ENCODE data around the gene CA5A.
"Not testable (repeated sequence)": the region's sequence is repeated elsewhere in the genome, so short reads cannot be mapped to it uniquely, and the experiment has no call there.

Gene CA5A

GRCh38 chr16:87946596-87947347 lies 10.4 kb upstream of the CA5A start:
- Mint-ChIP-seq H3K4me1 (ENCODE audit: low read depth) (peaks cover 11% of the 10 kb centered on the region), H3K27ac (no peak overlapping the region), H3K9me3 (ENCODE audit: low read depth) (no peaks in the 10 kb centered on the region), H3K36me3 (no peaks in the 10 kb centered on the region), H3K27me3 (peaks cover 2% of the 10 kb centered on the region), H3K4me3 (no peak overlapping the region)

GRCh38 chr16:87945351-87946042 lies 9.2 kb upstream of the CA5A start:
- no peak overlapping the region for H3K27ac Mint-ChIP-seq
- peak overlapping the region; percentile 66 for H3K4me3 Mint-ChIP-seq
- H3K27me3 Mint-ChIP-seq: peaks cover 2% of the 10 kb centered on the region
- H3K36me3 Mint-ChIP-seq: no peaks in the 10 kb centered on the region
- peaks cover 8% of the 10 kb centered on the region for H3K4me1 Mint-ChIP-seq (ENCODE audit: low read depth)
- H3K9me3 Mint-ChIP-seq (ENCODE audit: low read depth): no peaks in the 10 kb centered on the region

GRCh38 chr16:87942680-87943079 lies 6.4 kb upstream of the CA5A start:
- Mint-ChIP-seq H3K27me3 (peaks cover under 1% of the 10 kb centered on the region), H3K36me3 (no peaks in the 10 kb centered on the region), H3K9me3 (ENCODE audit: low read depth) (peaks cover 3% of the 10 kb centered on the region), H3K27ac (no peak overlapping the region), H3K4me1 (ENCODE audit: low read depth) (peaks cover 8% of the 10 kb centered on the region), H3K4me3 (no peak overlapping the region)

- Mint-ChIP-seq H3K4me3 (no peak overlapping the region), H3K9me3 (ENCODE audit: low read depth) (peaks cover 3% of the 10 kb centered on the region)
Observed at GRCh38 chr16:87939562-87940423, 3.5 kb upstream of the CA5A start.

DNA sequence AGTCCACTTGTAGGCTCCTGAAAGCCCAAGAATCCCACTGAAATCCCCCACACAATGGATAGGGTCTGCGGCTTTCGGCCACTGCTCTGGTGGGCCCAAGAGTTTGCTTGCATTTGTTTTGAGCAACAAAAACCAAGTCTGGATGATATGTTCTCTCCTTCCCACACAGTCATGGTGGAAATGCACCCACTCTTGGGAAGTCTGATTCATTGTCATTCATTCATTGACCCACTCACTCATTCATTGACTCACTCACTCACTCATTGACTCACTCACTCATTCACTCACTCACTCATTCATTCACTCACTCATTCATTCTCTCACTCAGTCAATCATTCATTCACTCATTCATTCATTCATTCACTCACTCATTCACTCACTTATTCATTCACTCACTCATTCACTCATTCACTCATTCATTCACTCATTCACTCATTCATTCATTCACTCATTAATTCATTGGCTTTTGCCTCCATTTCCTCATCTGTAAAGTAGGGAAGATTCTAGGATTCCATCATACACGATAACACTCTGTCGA lies 2.2 kb upstream of the CA5A start:
- Mint-ChIP-seq H3K9me3 (ENCODE audit: low read depth) (peaks cover 3% of the 10 kb centered on the region), H3K4me1 (ENCODE audit: low read depth) (peaks cover 3% of the 10 kb centered on the region), H3K36me3 (no peaks in the 10 kb centered on the region), H3K27me3 (no peaks in the 10 kb centered on the region), H3K27ac (no peak overlapping the region), H3K4me3 (no peak overlapping the region)

More at GRCh38 chr16:87939562-87940423, 3.5 kb upstream of the CA5A start:
- Mint-ChIP-seq H3K36me3 (no peaks in the 10 kb centered on the region), H3K4me1 (ENCODE audit: low read depth) (peaks cover 4% of the 10 kb centered on the region), H3K27me3 (no peaks in the 10 kb centered on the region), H3K27ac (no peak overlapping the region)

- not testable (repeated sequence) for H3K36me3 Mint-ChIP-seq; H3K27ac Mint-ChIP-seq; H3K9me3 Mint-ChIP-seq (ENCODE audit: low read depth); H3K4me3 Mint-ChIP-seq; H3K4me1 Mint-ChIP-seq (ENCODE audit: low read depth); H3K27me3 Mint-ChIP-seq
Observed at GRCh38 chr16:87937231-87937542, 858 bp upstream of the CA5A start.

DNA sequence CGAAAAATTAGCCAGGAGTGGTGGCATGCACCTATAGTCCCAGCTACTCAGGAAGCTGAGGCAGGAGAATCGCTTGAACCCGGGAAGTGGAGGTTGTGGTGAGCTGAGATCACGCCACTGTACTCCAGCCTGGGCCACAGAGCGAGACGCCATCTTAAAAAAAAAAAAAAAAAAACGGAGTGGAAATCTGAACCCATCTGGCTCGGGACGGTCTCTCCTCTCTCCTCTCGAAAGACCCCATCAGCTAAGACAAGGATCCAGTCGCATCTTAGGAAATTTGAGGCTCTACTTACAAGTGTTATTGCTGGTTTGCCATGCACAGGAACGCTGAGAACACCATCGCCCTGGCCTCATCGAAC lies 334 bp downstream of the CA5A start:
- not testable (repeated sequence) for H3K4me3 Mint-ChIP-seq; H3K9me3 Mint-ChIP-seq (ENCODE audit: low read depth); H3K27ac Mint-ChIP-seq; H3K36me3 Mint-ChIP-seq; H3K27me3 Mint-ChIP-seq; H3K4me1 Mint-ChIP-seq (ENCODE audit: low read depth)

DNA sequence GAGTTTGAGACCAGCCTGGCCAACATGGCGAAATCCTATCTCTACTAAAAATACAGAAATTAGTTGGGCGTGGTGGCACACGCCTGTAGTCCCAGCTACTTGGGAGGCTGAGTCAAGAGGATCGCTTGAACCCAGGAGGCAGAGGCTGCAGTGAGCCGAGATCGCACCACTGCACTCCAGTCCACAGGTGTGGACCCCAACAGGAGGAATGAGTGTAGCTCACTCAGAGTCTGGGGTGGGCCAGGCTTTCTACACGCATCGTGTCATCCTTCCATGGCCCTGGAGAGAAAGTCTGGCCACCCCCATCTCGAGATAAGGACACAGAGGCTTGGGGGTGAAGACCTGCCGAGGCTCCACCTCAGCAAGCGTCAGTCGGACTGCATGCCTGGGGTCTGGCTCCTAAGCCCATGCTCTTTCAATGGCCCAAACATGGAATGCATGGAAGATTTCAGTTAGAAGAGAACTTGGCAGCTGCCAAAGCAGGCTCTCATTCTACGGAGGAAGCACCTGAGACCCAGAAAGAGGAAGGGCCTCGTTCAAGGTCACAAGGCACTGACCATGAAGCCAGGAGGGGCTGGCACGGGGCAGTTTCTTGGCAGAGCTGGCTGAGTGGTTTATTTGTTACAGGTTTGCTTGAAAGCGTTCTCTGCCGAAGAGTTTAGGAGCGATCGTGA lies 1.4 kb downstream of the CA5A start:
- H3K36me3 Mint-ChIP-seq; H3K27me3 Mint-ChIP-seq; H3K4me3 Mint-ChIP-seq; H3K9me3 Mint-ChIP-seq (ENCODE audit: low read depth); H3K27ac Mint-ChIP-seq; H3K4me1 Mint-ChIP-seq (ENCODE audit: low read depth): not testable (repeated sequence)

DNA sequence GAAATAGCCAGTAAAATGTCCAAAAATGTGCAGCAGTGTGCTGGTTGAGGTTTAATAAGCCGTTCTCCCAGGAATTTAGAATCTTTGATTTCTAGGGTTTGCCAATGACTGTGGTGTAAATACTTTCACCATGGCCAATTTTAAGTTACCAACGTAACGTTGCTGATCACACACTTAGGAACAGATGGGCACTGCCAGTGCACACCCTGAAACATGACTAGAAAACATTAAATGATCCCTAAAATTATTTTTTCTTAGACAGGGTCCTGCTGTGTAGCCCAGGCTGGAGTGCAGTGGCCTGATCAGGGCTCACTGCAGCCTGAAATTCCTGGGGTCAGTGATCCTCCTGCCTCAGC lies 3.2 kb downstream of the CA5A start:
- Mint-ChIP-seq H3K4me1 (ENCODE audit: low read depth) (no peaks in the 10 kb centered on the region), H3K9me3 (ENCODE audit: low read depth) (no peaks in the 10 kb centered on the region), H3K27ac (no peak overlapping the region), H3K36me3 (no peaks in the 10 kb centered on the region), H3K27me3 (no peaks in the 10 kb centered on the region), H3K4me3 (no peak overlapping the region)

DNA sequence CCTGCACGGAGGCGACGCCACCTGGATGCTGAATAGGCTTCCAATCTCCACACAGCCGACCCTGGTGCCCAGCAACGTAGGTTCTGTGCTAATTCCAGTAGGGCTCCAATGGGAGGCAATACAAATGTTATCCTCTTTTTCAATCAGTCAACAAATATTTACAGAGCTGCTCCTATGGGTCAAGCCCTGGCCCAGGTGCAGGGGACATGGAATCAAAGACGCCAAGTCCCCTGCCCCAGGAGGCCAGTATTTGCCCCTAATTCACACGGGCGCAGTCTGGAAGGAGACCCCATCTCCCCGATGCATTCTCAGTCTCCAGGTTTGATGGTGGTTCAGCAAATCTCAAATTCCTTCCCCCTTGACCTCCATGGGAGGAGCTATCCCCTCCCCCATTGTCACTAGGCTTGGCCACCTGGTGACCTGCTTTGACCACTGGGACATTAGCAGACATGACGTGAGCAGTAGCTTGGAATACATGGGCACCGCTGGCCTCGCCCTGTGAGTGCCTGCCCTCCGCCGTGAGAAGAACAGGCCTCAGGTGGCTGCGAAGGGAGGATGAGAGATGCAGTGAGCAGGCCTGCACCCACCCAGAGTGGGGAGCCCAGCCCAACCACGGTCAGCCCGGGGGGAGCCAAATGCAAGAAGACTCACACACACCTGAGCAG lies 3.7 kb downstream of the CA5A start:
- not testable (repeated sequence) for H3K9me3 Mint-ChIP-seq (ENCODE audit: low read depth); H3K4me3 Mint-ChIP-seq; H3K4me1 Mint-ChIP-seq (ENCODE audit: low read depth); H3K27ac Mint-ChIP-seq; H3K36me3 Mint-ChIP-seq; H3K27me3 Mint-ChIP-seq

GRCh38 chr16:87931504-87931903 lies 4.8 kb downstream of the CA5A start:
- Mint-ChIP-seq H3K4me3 (no peak overlapping the region), H3K4me1 (ENCODE audit: low read depth) (peaks cover 3% of the 10 kb centered on the region), H3K36me3 (no peaks in the 10 kb centered on the region), H3K27me3 (no peaks in the 10 kb centered on the region), H3K27ac (no peak overlapping the region), H3K9me3 (ENCODE audit: low read depth) (no peaks in the 10 kb centered on the region)

- Mint-ChIP-seq H3K36me3 (no peaks in the 10 kb centered on the region), H3K4me3 (no peak overlapping the region), H3K4me1 (ENCODE audit: low read depth) (peaks cover 9% of the 10 kb centered on the region), H3K27me3 (no peaks in the 10 kb centered on the region), H3K9me3 (ENCODE audit: low read depth) (no peaks in the 10 kb centered on the region), H3K27ac (no peak overlapping the region)
Observed at GRCh38 chr16:87930456-87930855, 5.9 kb downstream of the CA5A start.

- H3K27ac Mint-ChIP-seq: no peak overlapping the region
- peaks cover 11% of the 10 kb centered on the region for H3K4me1 Mint-ChIP-seq (ENCODE audit: low read depth)
Observed at GRCh38 chr16:87929986-87930385, 6.3 kb downstream of the CA5A start.

GRCh38 chr16:87927195-87927562 lies 9.2 kb downstream of the CA5A start:
- Mint-ChIP-seq H3K27ac (no peak overlapping the region), H3K9me3 (ENCODE audit: low read depth) (no peaks in the 10 kb centered on the region), H3K4me3 (no peak overlapping the region), H3K36me3 (no peaks in the 10 kb centered on the region), H3K4me1 (ENCODE audit: low read depth) (peaks cover 13% of the 10 kb centered on the region), H3K27me3 (no peaks in the 10 kb centered on the region)

More at GRCh38 chr16:87929986-87930385, 6.3 kb downstream of the CA5A start:
- H3K36me3 Mint-ChIP-seq: no peaks in the 10 kb centered on the region
- H3K4me3 Mint-ChIP-seq: no peak overlapping the region
- no peaks in the 10 kb centered on the region for H3K27me3 Mint-ChIP-seq
- no peaks in the 10 kb centered on the region for H3K9me3 Mint-ChIP-seq (ENCODE audit: low read depth)
